Iris pigment epithelial cell (primary cell): ENCODE measurements around the gene ARG2.
A peak's percentile ranks its signal among the peaks of the same experiment; 100 is the strongest.

Experiments used
- DNase-seq: peaks from one replicate; pipeline ENCODE4 v3.0.0-alpha.2; 2011; ENCODE audit warnings: low read depth

Gene ARG2

GRCh38 chr14:67683842-67684241, 64.1 kb downstream of the ARG2 start:
- DNase-seq: no peak

GRCh38 chr14:67690011-67690410, 70.3 kb downstream of the ARG2 start:
- DNase-seq: no peak

GRCh38 chr14:67694791-67695393, 75.2 kb downstream of the ARG2 start:
- DNase-seq: peak; percentile 97

GRCh38 chr14:67695394-67695949, 75.8 kb downstream of the ARG2 start, which contains the start of gene RDH11:
TSS of gene RDH11 (minus strand) at chr14:67695764. CDS start at chr14:67695703, 61 bp downstream.
- DNase-seq: peak; percentile 93

GRCh38 chr14:67697006-67697405, 77.3 kb downstream of the ARG2 start:
- no peak for DNase-seq

- DNase-seq: no peak
Measured at GRCh38 chr14:67698179-67698578, 78.5 kb downstream of the ARG2 start.
